GM18505 (cell line): ENCODE results near the gene LIFR.

Experiments
- ATAC-seq: cut with Tn5 transposase; IDR thresholded peaks from one replicate; pipeline ENCODE4 v1.9.1; 2021; ENCODE audit not compliant: unreplicated experiment
- POLR2A ChIP-seq: IDR thresholded peaks from 4 replicates; pipeline ENCODE4 v1.6.1; 2011; ENCODE audit warnings: borderline replicate concordance; ENCODE audit not compliant: insufficient read depth, insufficient read length; ENCODE audit errors: extremely low read depth

The LIFR gene

GRCh38 chr5:38434966-38435705 lies 121.3 kb downstream of the LIFR start:
- no peak for TF ChIP-seq POLR2A
- ATAC-seq = no peak

- no peak for TF ChIP-seq POLR2A
- ATAC-seq = no peak
Measured at GRCh38 chr5:38433160-38433861, 123.1 kb downstream of the LIFR start.

GRCh38 chr5:38431242-38431853 lies 125.1 kb downstream of the LIFR start:
- TF ChIP-seq POLR2A = no peak
- ATAC-seq = no peak

GRCh38 chr5:38426986-38427950 lies 129.2 kb downstream of the LIFR start:
- no peak for TF ChIP-seq POLR2A
- no peak for ATAC-seq

GRCh38 chr5:38426490-38426889 lies 130.0 kb downstream of the LIFR start:
- no peak for TF ChIP-seq POLR2A
- ATAC-seq = no peak
